MM.1S (cell line): ENCODE results near the gene SRCIN1.

Source experiments
- DNase-seq: peaks from one replicate; pipeline ENCODE4 v3.0.0-alpha.2; 2015
- H2AFZ ChIP-seq: fragments of 300-600 bp; sonication (generic); 2 replicates; pipeline ENCODE4 v1.6.0; 2016; ENCODE audit warnings: antibody characterized with exemption, low read length
- H3F3A ChIP-seq: fragments of 300-600 bp; sonication (generic); 2 replicates; pipeline ENCODE4 v1.6.1; 2016; ENCODE audit warnings: mild to moderate bottlenecking, antibody characterized with exemption, low read length, moderate library complexity, mixed read lengths; ENCODE audit not compliant: insufficient read depth
- H3K27ac ChIP-seq: fragments of 300-600 bp; sonication (generic); 2 replicates; pipeline ENCODE4 v1.5.1; 2016; ENCODE audit warnings: mild to moderate bottlenecking, low read length
- H3K27me3 ChIP-seq: fragments of 300-600 bp; sonication (generic); replicated peaks from 2 replicates; pipeline ENCODE4 v1.6.0; 2016; ENCODE audit warnings: low read length; ENCODE audit not compliant: insufficient read depth
- H3K36me3 ChIP-seq: fragments of 300-600 bp; sonication (generic); replicated peaks from 2 replicates; pipeline ENCODE4 v1.6.1; 2016; ENCODE audit warnings: mild to moderate bottlenecking, low read length, mixed read lengths; ENCODE audit not compliant: insufficient read depth
- H3K4me1 ChIP-seq: fragments of 300-600 bp; sonication (generic); 2 replicates; pipeline ENCODE4 v1.6.1; 2016; ENCODE audit warnings: low read length, mixed read lengths
- H3K4me2 ChIP-seq: fragments of 300-600 bp; sonication (generic); 2 replicates; pipeline ENCODE4 v1.6.0; 2016; ENCODE audit warnings: low read depth, low read length
- H3K4me3 ChIP-seq: fragments of 300-600 bp; sonication (generic); 2 replicates; pipeline ENCODE4 v1.5.1; 2016; ENCODE audit warnings: low read length, mixed read lengths
- H3K79me2 ChIP-seq: fragments of 300-600 bp; sonication (generic); 2 replicates; pipeline ENCODE4 v1.6.1; 2016; ENCODE audit warnings: mixed run types, low read length, mixed read lengths
- H3K9ac ChIP-seq: fragments of 300-600 bp; sonication (generic); 2 replicates; pipeline ENCODE4 v1.6.1; 2016; ENCODE audit warnings: low read length, mixed read lengths
- H3K9me2 ChIP-seq: fragments of 300-600 bp; sonication (generic); replicated peaks from 2 replicates; pipeline ENCODE4 v1.6.1; 2016; ENCODE audit warnings: mild to moderate bottlenecking, low read length, mixed read lengths; ENCODE audit not compliant: insufficient read depth
- H3K9me3 ChIP-seq: fragments of 300-600 bp; sonication (generic); replicated peaks from 2 replicates; pipeline ENCODE4 v1.6.1; 2016; ENCODE audit warnings: mild to moderate bottlenecking, low read length, mixed read lengths; ENCODE audit not compliant: insufficient read depth
- H4K20me1 ChIP-seq: fragments of 300-600 bp; sonication (generic); 2 replicates; pipeline ENCODE4 v1.6.1; 2016; ENCODE audit warnings: mild to moderate bottlenecking, low read length, moderate library complexity, mixed read lengths; ENCODE audit not compliant: insufficient read depth
- EZH2 ChIP-seq: fragments of 300-600 bp; sonication (generic); optimal IDR thresholded peaks from 2 replicates; pipeline ENCODE3; 2017; ENCODE audit warnings: low read depth, mild to moderate bottlenecking, antibody characterized with exemption, low read length, mixed read lengths
- EZH2phosphoT487 ChIP-seq: fragments of 300-600 bp; sonication (generic); IDR thresholded peaks from 2 replicates; pipeline ENCODE4 v1.6.1; 2018; ENCODE audit warnings: antibody characterized with exemption, low read length
- TF ChIP-seq, protein P1 (sequence below): fragments of 300-600 bp; sonication (generic); IDR thresholded peaks from 2 replicates; pipeline ENCODE4 v1.5.1; 2016; ENCODE audit warnings: antibody characterized with exemption, low read length, mixed read lengths

The SRCIN1 gene

DNA sequence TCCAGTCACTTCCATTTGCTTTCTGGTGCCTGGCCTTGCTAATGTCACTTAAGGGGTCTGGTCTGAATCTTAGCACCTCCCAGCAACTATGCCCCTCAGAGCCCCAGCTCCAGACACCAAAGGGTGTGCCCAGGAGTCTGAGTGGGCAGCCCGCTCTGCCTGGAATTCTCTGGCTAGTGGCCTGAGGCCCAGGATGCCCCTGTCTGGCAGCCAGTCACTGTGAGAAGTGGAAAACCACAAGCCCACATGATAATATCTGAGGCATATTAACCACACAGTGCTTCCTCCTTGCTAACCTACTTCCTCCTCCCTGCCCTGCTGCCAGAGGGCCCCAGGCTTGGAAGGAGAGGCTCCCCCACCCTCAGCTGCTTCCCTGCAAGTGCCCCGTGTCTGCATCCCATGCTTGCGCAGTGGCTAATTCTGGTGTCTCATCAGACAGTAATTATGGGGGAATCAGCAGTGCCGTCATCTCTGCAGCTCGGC, 14.0 kb downstream of the SRCIN1 start:
- Histone ChIP-seq H3K27me3 (peaks cover 73% of the 10 kb centered on the region), H3F3A (no peaks in the 10 kb centered on the region), H3K9ac (no peak overlapping the region), H3K4me2 (peak overlapping the region; percentile 27; the same call in 1 of the 2 replicates), H3K36me3 (no peaks in the 10 kb centered on the region), H3K9me2 (no peaks in the 10 kb centered on the region), H3K27ac (no peak overlapping the region), H4K20me1 (no peaks in the 10 kb centered on the region), H3K4me3 (no peak overlapping the region), H3K9me3 (no peaks in the 10 kb centered on the region), H3K4me1 (peaks cover 15% of the 10 kb centered on the region), H2AFZ (no peak overlapping the region), H3K79me2 (no peaks in the 10 kb centered on the region)
- TF ChIP-seq, protein P1, sequence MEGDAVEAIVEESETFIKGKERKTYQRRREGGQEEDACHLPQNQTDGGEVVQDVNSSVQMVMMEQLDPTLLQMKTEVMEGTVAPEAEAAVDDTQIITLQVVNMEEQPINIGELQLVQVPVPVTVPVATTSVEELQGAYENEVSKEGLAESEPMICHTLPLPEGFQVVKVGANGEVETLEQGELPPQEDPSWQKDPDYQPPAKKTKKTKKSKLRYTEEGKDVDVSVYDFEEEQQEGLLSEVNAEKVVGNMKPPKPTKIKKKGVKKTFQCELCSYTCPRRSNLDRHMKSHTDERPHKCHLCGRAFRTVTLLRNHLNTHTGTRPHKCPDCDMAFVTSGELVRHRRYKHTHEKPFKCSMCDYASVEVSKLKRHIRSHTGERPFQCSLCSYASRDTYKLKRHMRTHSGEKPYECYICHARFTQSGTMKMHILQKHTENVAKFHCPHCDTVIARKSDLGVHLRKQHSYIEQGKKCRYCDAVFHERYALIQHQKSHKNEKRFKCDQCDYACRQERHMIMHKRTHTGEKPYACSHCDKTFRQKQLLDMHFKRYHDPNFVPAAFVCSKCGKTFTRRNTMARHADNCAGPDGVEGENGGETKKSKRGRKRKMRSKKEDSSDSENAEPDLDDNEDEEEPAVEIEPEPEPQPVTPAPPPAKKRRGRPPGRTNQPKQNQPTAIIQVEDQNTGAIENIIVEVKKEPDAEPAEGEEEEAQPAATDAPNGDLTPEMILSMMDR: no peak
- TF ChIP-seq EZH2phosphoT487: no peak
- TF ChIP-seq EZH2: no peak
- DNase-seq: peak; percentile 14

- Histone ChIP-seq H3K36me3 (no peaks in the 10 kb centered on the region), H2AFZ (no peak overlapping the region), H3K27me3 (peaks cover 73% of the 10 kb centered on the region), H3F3A (no peaks in the 10 kb centered on the region), H3K79me2 (no peaks in the 10 kb centered on the region), H3K4me2 (peak overlapping the region; percentile 27; the same call in 1 of the 2 replicates), H3K9me3 (no peaks in the 10 kb centered on the region), H3K9me2 (no peaks in the 10 kb centered on the region), H3K27ac (no peak overlapping the region), H3K9ac (no peak overlapping the region), H4K20me1 (no peaks in the 10 kb centered on the region), H3K4me1 (peaks cover 15% of the 10 kb centered on the region), H3K4me3 (no peak overlapping the region)
- TF ChIP-seq, protein P1: no peak
- no peak for TF ChIP-seq EZH2phosphoT487
- no peak for TF ChIP-seq EZH2
- DNase-seq: peak; percentile 18
Measured at GRCh38 chr17:38590988-38591758, 14.6 kb downstream of the SRCIN1 start.

DNA sequence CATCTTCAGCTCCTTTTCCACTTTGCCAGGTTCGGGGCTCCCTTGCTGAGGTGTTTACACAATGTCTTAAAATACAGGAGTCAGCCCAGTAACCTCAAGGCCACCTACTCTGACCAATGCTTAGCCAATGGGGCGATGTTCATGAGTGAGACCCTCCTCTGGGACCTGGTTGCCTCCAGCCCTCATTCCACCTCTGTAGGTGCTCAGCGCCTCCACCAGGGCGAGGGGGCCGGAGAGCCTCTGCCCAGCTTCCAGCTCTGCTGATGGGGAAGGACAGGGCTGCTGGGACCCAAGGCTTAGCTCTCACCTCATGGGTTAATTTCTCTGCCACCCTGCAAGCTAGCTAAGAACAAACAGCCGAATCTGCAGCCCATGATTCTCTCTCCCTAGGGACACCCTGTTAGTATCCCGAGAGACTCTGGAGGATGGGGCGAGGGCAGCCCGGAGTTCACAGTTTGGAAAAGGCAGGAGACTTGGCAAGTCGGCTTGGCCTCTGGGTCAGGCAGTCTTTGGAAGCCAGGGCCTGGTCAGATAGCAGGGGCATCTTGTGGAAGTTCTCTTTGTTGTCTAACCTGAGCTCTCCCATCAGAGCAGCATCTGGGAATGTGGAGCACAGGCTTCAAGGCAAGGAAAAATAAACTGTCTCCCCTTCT, 16.2 kb downstream of the SRCIN1 start:
- Histone ChIP-seq H3K27ac (no peak overlapping the region), H4K20me1 (no peaks in the 10 kb centered on the region), H3K4me1 (peaks cover 15% of the 10 kb centered on the region), H3K79me2 (no peaks in the 10 kb centered on the region), H3K4me2 (no peak overlapping the region), H3K9me3 (no peaks in the 10 kb centered on the region), H3K36me3 (no peaks in the 10 kb centered on the region), H3F3A (no peaks in the 10 kb centered on the region), H2AFZ (no peak overlapping the region), H3K9ac (no peak overlapping the region), H3K27me3 (peaks cover 75% of the 10 kb centered on the region), H3K9me2 (no peaks in the 10 kb centered on the region), H3K4me3 (no peak overlapping the region)
- no peak for DNase-seq
- TF ChIP-seq EZH2 (no peak), EZH2phosphoT487 (no peak)
- TF ChIP-seq, protein P1: no peak
